GM23248 (cell line): Measurements from ENCODE around the gene FALEC.

ENCODE experiments used
- EZH2 ChIP-seq: fragments of 200-600 bp; sonication (generic); IDR thresholded peaks from 2 replicates; pipeline ENCODE4 v1.6.1; 2018; ENCODE audit warnings: antibody characterized with exemption, mild to moderate bottlenecking; ENCODE audit not compliant: insufficient read depth, poor library complexity, severe bottlenecking
- EZH2phosphoT487 ChIP-seq: fragments of 200-600 bp; sonication (generic); IDR thresholded peaks from 2 replicates; pipeline ENCODE4 v1.6.1; 2018; ENCODE audit warnings: antibody characterized with exemption, moderate library complexity, mild to moderate bottlenecking, low read depth; ENCODE audit not compliant: insufficient read depth

GRCh38 chr1:150484861-150485260 lies 30.7 kb upstream of the FALEC start:
- TF ChIP-seq EZH2 (no peak), EZH2phosphoT487 (no peak)
